ENCODE results near the gene RUNX3.
"Not testable (repeated sequence)": the region's sequence is repeated elsewhere in the genome, so short reads cannot be mapped to it uniquely, and the experiment has no call there.

The RUNX3 gene

GRCh38 chr1:24910210-24910609 is 19.9 kb downstream of the RUNX3 start:
- H3K36me3 ChIP-seq (replicated peaks; ENCODE audit: insufficient read depth, low read length) = peaks cover 4% of the 10 kb centered on the region; the same call in 1 of the 2 replicates
- no peak overlapping the region for H3K4me3 ChIP-seq (ENCODE audit: low read length)
- H3F3A ChIP-seq (ENCODE audit: insufficient read depth, low read length) = no peaks in the 10 kb centered on the region
- no peak for DNase-seq
- H3K79me2 ChIP-seq (ENCODE audit: low read length) = peaks cover 45% of the 10 kb centered on the region
- no peak overlapping the region for H3K4me2 ChIP-seq (ENCODE audit: low read depth, low read length)
- H3K9me2 ChIP-seq (replicated peaks; ENCODE audit: insufficient read depth, low read length) = no peaks in the 10 kb centered on the region
- TF ChIP-seq CTCF (IDR thresholded peaks at IDR 0.05; ENCODE audit: low read length) = no peak
- no peak for TF ChIP-seq EZH2phosphoT487 (IDR thresholded peaks at IDR 0.05; ENCODE audit: low read length)
- no peak for TF ChIP-seq EZH2 (optimal IDR thresholded peaks at IDR 0.05; ENCODE audit: low read depth, low read length)
- no peak overlapping the region for H3K9ac ChIP-seq (ENCODE audit: low read length)
- no peaks in the 10 kb centered on the region for H4K20me1 ChIP-seq (ENCODE audit: insufficient read depth, low read length)
- H3K27ac ChIP-seq (ENCODE audit: low read length) = no peak overlapping the region
- no peaks in the 10 kb centered on the region for H3K27me3 ChIP-seq (replicated peaks; ENCODE audit: insufficient read depth, low read length)
- H3K4me1 ChIP-seq (ENCODE audit: low read length) = no peaks in the 10 kb centered on the region
- no peak overlapping the region for H2AFZ ChIP-seq (ENCODE audit: low read length)
- no peaks in the 10 kb centered on the region for H3K9me3 ChIP-seq (replicated peaks; ENCODE audit: insufficient read depth, low read length)

- no peaks in the 10 kb centered on the region for H3F3A ChIP-seq (ENCODE audit: insufficient read depth, low read length)
- no peak overlapping the region for H2AFZ ChIP-seq (ENCODE audit: low read length)
- no peak overlapping the region for H3K4me3 ChIP-seq (ENCODE audit: low read length)
- H3K27ac ChIP-seq (ENCODE audit: low read length) = no peak overlapping the region
- no peaks in the 10 kb centered on the region for H3K9me3 ChIP-seq (replicated peaks; ENCODE audit: insufficient read depth, low read length)
- H3K9me2 ChIP-seq (replicated peaks; ENCODE audit: insufficient read depth, low read length) = no peaks in the 10 kb centered on the region
- no peak for TF ChIP-seq EZH2 (optimal IDR thresholded peaks at IDR 0.05; ENCODE audit: low read depth, low read length)
- TF ChIP-seq CTCF (IDR thresholded peaks at IDR 0.05; ENCODE audit: low read length) = no peak
- TF ChIP-seq EZH2phosphoT487 (IDR thresholded peaks at IDR 0.05; ENCODE audit: low read length) = no peak
- no peaks in the 10 kb centered on the region for H4K20me1 ChIP-seq (ENCODE audit: insufficient read depth, low read length)
- peaks cover 40% of the 10 kb centered on the region for H3K79me2 ChIP-seq (ENCODE audit: low read length)
- DNase-seq = no peak
- no peak overlapping the region for H3K4me2 ChIP-seq (ENCODE audit: low read depth, low read length)
- H3K9ac ChIP-seq (ENCODE audit: low read length) = no peak overlapping the region
- H3K36me3 ChIP-seq (replicated peaks; ENCODE audit: insufficient read depth, low read length) = peaks cover 4% of the 10 kb centered on the region; the same call in 1 of the 2 replicates
- no peaks in the 10 kb centered on the region for H3K4me1 ChIP-seq (ENCODE audit: low read length)
- H3K27me3 ChIP-seq (replicated peaks; ENCODE audit: insufficient read depth, low read length) = no peaks in the 10 kb centered on the region
Observed at GRCh38 chr1:24909388-24909898, 20.6 kb downstream of the RUNX3 start.

GRCh38 chr1:24908591-24909259 is 21.4 kb downstream of the RUNX3 start:
- TF ChIP-seq CTCF (IDR thresholded peaks at IDR 0.05; ENCODE audit: low read length) = no peak
- TF ChIP-seq EZH2 (optimal IDR thresholded peaks at IDR 0.05; ENCODE audit: low read depth, low read length) = no peak
- H3K9ac ChIP-seq (ENCODE audit: low read length) = no peak overlapping the region
- H3K27ac ChIP-seq (ENCODE audit: low read length) = no peak overlapping the region
- no peaks in the 10 kb centered on the region for H3K4me1 ChIP-seq (ENCODE audit: low read length)
- no peak overlapping the region for H3K4me3 ChIP-seq (ENCODE audit: low read length)
- no peak for DNase-seq
- H3K79me2 ChIP-seq (ENCODE audit: low read length) = peaks cover 39% of the 10 kb centered on the region
- H3K9me2 ChIP-seq (replicated peaks; ENCODE audit: insufficient read depth, low read length) = no peaks in the 10 kb centered on the region
- peaks cover 4% of the 10 kb centered on the region; the same call in 1 of the 2 replicates for H3K36me3 ChIP-seq (replicated peaks; ENCODE audit: insufficient read depth, low read length)
- no peaks in the 10 kb centered on the region for H4K20me1 ChIP-seq (ENCODE audit: insufficient read depth, low read length)
- no peak overlapping the region for H3K4me2 ChIP-seq (ENCODE audit: low read depth, low read length)
- no peak overlapping the region for H2AFZ ChIP-seq (ENCODE audit: low read length)
- no peaks in the 10 kb centered on the region for H3F3A ChIP-seq (ENCODE audit: insufficient read depth, low read length)
- no peaks in the 10 kb centered on the region for H3K9me3 ChIP-seq (replicated peaks; ENCODE audit: insufficient read depth, low read length)
- no peaks in the 10 kb centered on the region for H3K27me3 ChIP-seq (replicated peaks; ENCODE audit: insufficient read depth, low read length)

- not testable (repeated sequence) for H4K20me1 ChIP-seq (ENCODE audit: insufficient read depth, low read length); H3K4me2 ChIP-seq (ENCODE audit: low read depth, low read length); H3K4me3 ChIP-seq (ENCODE audit: low read length); H3K9me3 ChIP-seq (replicated peaks; ENCODE audit: insufficient read depth, low read length); H3K4me1 ChIP-seq (ENCODE audit: low read length); H3K36me3 ChIP-seq (replicated peaks; ENCODE audit: insufficient read depth, low read length); H3K9me2 ChIP-seq (replicated peaks; ENCODE audit: insufficient read depth, low read length); H3K27me3 ChIP-seq (replicated peaks; ENCODE audit: insufficient read depth, low read length); DNase-seq; H3K27ac ChIP-seq (ENCODE audit: low read length); H3K9ac ChIP-seq (ENCODE audit: low read length); H3F3A ChIP-seq (ENCODE audit: insufficient read depth, low read length); H2AFZ ChIP-seq (ENCODE audit: low read length)
- peaks cover 39% of the 10 kb centered on the region for H3K79me2 ChIP-seq (ENCODE audit: low read length)
Observed at GRCh38 chr1:24907587-24908294, 22.3 kb downstream of the RUNX3 start.
